WTC11 (cell line): ENCODE results near the gene ABCB8. TPM values are rescaled to one million over a fixed set of nuclear protein-coding genes. Genes with fewer than 3 reads are reported as not detected.

Experiments
- ATAC-seq: fragments of 200-7000 bp; cut with Tn5 transposase; 2 replicates; pipeline ENCODE4 v1.10.0; 2021; ENCODE audit warnings: mild to moderate bottlenecking, moderate library complexity
- CTCF ChIA-PET: fragments of 300-600 bp; sonication (Branson Sonifier 250); formaldehyde crosslinking; loops from one replicate; lab custom pipeline; 2021; ENCODE audit warnings: antibody characterized with exemption; lab: Charles Lee
- POLR2A ChIA-PET: fragments of 350-600 bp; sonication (Branson Sonifier 250); formaldehyde crosslinking; loops from one replicate; lab custom pipeline; 2021; ENCODE audit warnings: antibody characterized with exemption; lab: Charles Lee
- DNase-seq: peaks from one replicate; pipeline ENCODE4 v3.0.0; 2021; ENCODE audit warnings: low spot score
- H3K27ac Mint-ChIP-seq: 2 replicates; pipeline ENCODE4 v1.8.0; 2021; ENCODE audit warnings: mixed read lengths
- H3K27me3 Mint-ChIP-seq: 2 replicates; pipeline ENCODE4 v1.8.0; 2021; ENCODE audit warnings: low read depth, mild to moderate bottlenecking, moderate library complexity, mixed read lengths
- H3K36me3 Mint-ChIP-seq: 2 replicates; pipeline ENCODE4 v1.8.0; 2021; ENCODE audit warnings: mixed read lengths
- H3K4me1 Mint-ChIP-seq: 2 replicates; pipeline ENCODE4 v1.8.0; 2022; ENCODE audit warnings: mixed read lengths
- H3K4me3 Mint-ChIP-seq: 2 replicates; pipeline ENCODE4 v1.8.0; 2021; ENCODE audit warnings: mild to moderate bottlenecking, moderate library complexity, mixed read lengths
- H3K9me3 Mint-ChIP-seq: 2 replicates; pipeline ENCODE4 v1.8.0; 2021; ENCODE audit warnings: mixed read lengths
- AFF4 ChIP-seq: sonication (generic); formaldehyde crosslinking; IDR thresholded peaks from 2 replicates; pipeline ENCODE4 v1.8.1; 2023; ENCODE audit warnings: mild to moderate bottlenecking, missing genetic modification reagents, borderline replicate concordance
- AR ChIP-seq: fragments of 250-450 bp; sonication (Bioruptor Pico); IDR thresholded peaks from 2 replicates; pipeline ENCODE4 v1.9.0; 2021; ENCODE audit warnings: mild to moderate bottlenecking
- ATF2 ChIP-seq: sonication (generic); formaldehyde crosslinking; IDR thresholded peaks from 2 replicates; pipeline ENCODE4 v1.8.1; 2022; ENCODE audit warnings: low read depth, missing genetic modification reagents, borderline replicate concordance
- CBFB ChIP-seq: sonication (generic); formaldehyde crosslinking; IDR thresholded peaks from 2 replicates; pipeline ENCODE4 v1.8.1; 2022; ENCODE audit warnings: mild to moderate bottlenecking, low read depth, missing genetic modification reagents
- E2F5 ChIP-seq: sonication (generic); formaldehyde crosslinking; IDR thresholded peaks from 2 replicates; pipeline ENCODE4 v1.8.1; 2022; ENCODE audit warnings: mild to moderate bottlenecking, moderate library complexity, missing genetic modification reagents
- FOXP4 ChIP-seq: sonication (generic); formaldehyde crosslinking; IDR thresholded peaks from 2 replicates; pipeline ENCODE4 v1.8.0; 2022; ENCODE audit warnings: mild to moderate bottlenecking, missing genetic modification reagents
- KAT7 ChIP-seq: sonication (generic); formaldehyde crosslinking; IDR thresholded peaks from 2 replicates; pipeline ENCODE4 v1.8.1; 2023; ENCODE audit warnings: missing genetic modification reagents, mild to moderate bottlenecking, borderline replicate concordance
- MXD4 ChIP-seq: fragments of 250-450 bp; sonication (Bioruptor Pico); IDR thresholded peaks from 2 replicates; pipeline ENCODE4 v1.8.0; 2021; ENCODE audit warnings: mild to moderate bottlenecking, moderate library complexity, borderline replicate concordance
- NFYB ChIP-seq: sonication (generic); formaldehyde crosslinking; conservative IDR thresholded peaks from 2 replicates; pipeline ENCODE4 v1.8.0; 2022; ENCODE audit warnings: low read depth, missing genetic modification reagents
- NR1H2 ChIP-seq: sonication (generic); formaldehyde crosslinking; IDR thresholded peaks from 2 replicates; pipeline ENCODE4 v1.9.0; 2021; ENCODE audit warnings: mild to moderate bottlenecking, moderate library complexity, missing genetic modification reagents
- OVOL2 ChIP-seq: fragments of 250-450 bp; sonication (Bioruptor Pico); IDR thresholded peaks from 2 replicates; pipeline ENCODE4 v1.9.0; 2021; ENCODE audit warnings: mild to moderate bottlenecking, borderline replicate concordance
- SOX15 ChIP-seq: fragments of 250-450 bp; sonication (Bioruptor Pico); IDR thresholded peaks from 2 replicates; pipeline ENCODE4 v1.9.0; 2021; ENCODE audit warnings: mild to moderate bottlenecking
- ZNF138 ChIP-seq: sonication (generic); formaldehyde crosslinking; conservative IDR thresholded peaks from 2 replicates; pipeline ENCODE4 v1.8.1; 2022; ENCODE audit warnings: mild to moderate bottlenecking, moderate library complexity, missing genetic modification reagents
- ZNF281 ChIP-seq: sonication (generic); formaldehyde crosslinking; IDR thresholded peaks from 2 replicates; pipeline ENCODE4 v1.8.0; 2023; ENCODE audit warnings: mild to moderate bottlenecking, missing genetic modification reagents
- ZNF671 ChIP-seq: fragments of 250-450 bp; sonication (Bioruptor Pico); IDR thresholded peaks from 2 replicates; pipeline ENCODE4 v1.8.0; 2021; ENCODE audit warnings: mild to moderate bottlenecking
- total RNA-seq: library from RNA; stranded (reverse); gene quantifications from 3 replicates; pipeline ENCODE4 v1.2.3, GENCODE V29; 2021

Gene ABCB8
- total RNA-seq, 1 experiment from 2014 or later: 35.9 TPM

GRCh38 chr7:151064993-151065392, 36.7 kb downstream of the ABCB8 start:
- ChIA-PET CTCF (no interaction called here), POLR2A (interaction anchor here (1.7 kb wide), 1 partner anchor 12 kb away, joined by 6 read pairs; no protein-coding TSS in a partner anchor)
- peaks cover 28% of the 10 kb centered on the region for H3K36me3 Mint-ChIP-seq
- H3K4me1 Mint-ChIP-seq: peaks cover 31% of the 10 kb centered on the region
- H3K27ac Mint-ChIP-seq: no peak overlapping the region
- no peaks in the 10 kb centered on the region for H3K9me3 Mint-ChIP-seq
- ATAC-seq (no peak), DNase-seq (no peak)
- TF ChIP-seq NFYB (CRISPR knock-in tag) (no peak), CBFB (CRISPR knock-in tag) (no peak), E2F5 (no peak), ZNF138 (CRISPR knock-in tag) (no peak), ZNF281 (CRISPR knock-in tag) (no peak), ATF2 (CRISPR knock-in tag) (no peak), MXD4 (CRISPR knock-in tag) (no peak), SOX15 (CRISPR knock-in tag) (no peak), NR1H2 (CRISPR knock-in tag) (no peak), FOXP4 (CRISPR knock-in tag) (no peak), AR (CRISPR knock-in tag) (no peak), KAT7 (CRISPR knock-in tag) (no peak), AFF4 (CRISPR knock-in tag) (no peak), OVOL2 (CRISPR knock-in tag) (no peak), ZNF671 (CRISPR knock-in tag) (no peak)
- peaks cover 2% of the 10 kb centered on the region; the same call in 1 of the 2 replicates for H3K27me3 Mint-ChIP-seq
- H3K4me3 Mint-ChIP-seq: no peak overlapping the region
